ENCODE data around the gene CCDC88A. TPM values are rescaled to one million over a fixed set of nuclear protein-coding genes. Genes with fewer than 3 reads are reported as not detected.
A peak's percentile ranks its signal among the peaks of the same experiment; 100 is the strongest.
"Not testable (repeated sequence)": the region's sequence is repeated elsewhere in the genome, so short reads cannot be mapped to it uniquely, and the experiment has no call there.

The CCDC88A gene
- total RNA-seq, 1 donor from 2014 or later, result 54.9 TPM

DNA sequence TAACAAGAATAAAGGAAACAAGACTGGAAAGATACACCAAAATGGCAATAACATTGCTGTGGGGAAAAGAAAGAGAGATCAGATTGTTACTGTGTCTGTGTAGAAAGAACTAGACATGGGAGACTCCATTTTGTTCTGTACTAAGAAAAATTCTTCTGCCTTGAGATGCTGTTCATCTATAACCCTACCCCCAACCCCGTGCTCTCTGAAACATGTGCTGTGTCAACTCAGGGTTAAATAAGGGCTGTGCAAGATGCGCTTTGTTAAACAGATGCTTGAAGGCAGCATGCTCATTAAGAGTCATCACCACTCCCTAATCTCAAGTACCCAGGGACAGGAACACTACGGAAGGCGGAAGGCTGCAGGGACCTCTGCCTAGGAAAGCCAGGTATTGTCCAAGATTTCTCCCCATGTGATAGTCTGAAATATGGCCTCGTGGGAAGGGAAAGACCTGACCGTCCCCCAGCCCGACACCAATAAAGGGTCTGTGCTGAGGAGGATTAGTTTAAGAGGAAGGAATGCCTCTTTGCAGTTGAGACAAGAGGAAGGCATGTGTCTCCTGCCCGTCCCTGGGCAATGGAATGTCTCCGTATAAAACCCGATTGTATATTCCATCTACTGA lies 140.3 kb downstream of the CCDC88A start:
- H3K27ac Mint-ChIP-seq (ENCODE audit: unreplicated experiment); DNase-seq (ENCODE audit: extremely low spot score, unreplicated experiment); H3K9me3 Mint-ChIP-seq (ENCODE audit: unreplicated experiment); H3K4me3 Mint-ChIP-seq (ENCODE audit: unreplicated experiment); H3K36me3 Mint-ChIP-seq (ENCODE audit: unreplicated experiment): not testable (repeated sequence)
- Mint-ChIP-seq H3K4me1 (ENCODE audit: unreplicated experiment) (peaks cover 14% of the 10 kb centered on the region), H3K27me3 (ENCODE audit: unreplicated experiment) (peaks cover 19% of the 10 kb centered on the region)

DNA sequence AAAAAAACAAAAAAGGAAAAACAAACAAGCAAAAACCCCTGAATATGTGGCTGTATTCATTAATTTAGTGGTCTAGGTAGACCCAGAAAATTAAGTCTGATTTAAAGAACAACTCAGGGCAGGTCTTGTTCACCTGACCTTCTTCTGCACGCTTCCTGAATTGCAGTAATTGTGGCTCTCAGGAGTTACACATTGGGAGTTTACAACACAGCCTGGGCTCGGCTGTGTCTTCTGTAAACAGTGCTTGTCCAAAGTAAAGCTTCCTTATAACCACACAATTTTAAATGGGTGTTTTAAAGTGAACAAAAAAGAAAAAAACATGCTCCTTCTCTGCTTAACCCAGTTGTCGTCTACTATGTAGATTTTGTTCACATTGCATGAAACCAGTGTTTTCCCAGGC lies 142.3 kb downstream of the CCDC88A start:
- no peak for DNase-seq (ENCODE audit: extremely low spot score, unreplicated experiment)
- Mint-ChIP-seq H3K4me3 (ENCODE audit: unreplicated experiment) (no peak overlapping the region), H3K4me1 (ENCODE audit: unreplicated experiment) (peaks cover 7% of the 10 kb centered on the region), H3K27me3 (ENCODE audit: unreplicated experiment) (peaks cover 19% of the 10 kb centered on the region), H3K27ac (ENCODE audit: unreplicated experiment) (no peak overlapping the region), H3K9me3 (ENCODE audit: unreplicated experiment) (no peaks in the 10 kb centered on the region), H3K36me3 (ENCODE audit: unreplicated experiment) (no peaks in the 10 kb centered on the region)
- TF ChIP-seq, protein P1, sequence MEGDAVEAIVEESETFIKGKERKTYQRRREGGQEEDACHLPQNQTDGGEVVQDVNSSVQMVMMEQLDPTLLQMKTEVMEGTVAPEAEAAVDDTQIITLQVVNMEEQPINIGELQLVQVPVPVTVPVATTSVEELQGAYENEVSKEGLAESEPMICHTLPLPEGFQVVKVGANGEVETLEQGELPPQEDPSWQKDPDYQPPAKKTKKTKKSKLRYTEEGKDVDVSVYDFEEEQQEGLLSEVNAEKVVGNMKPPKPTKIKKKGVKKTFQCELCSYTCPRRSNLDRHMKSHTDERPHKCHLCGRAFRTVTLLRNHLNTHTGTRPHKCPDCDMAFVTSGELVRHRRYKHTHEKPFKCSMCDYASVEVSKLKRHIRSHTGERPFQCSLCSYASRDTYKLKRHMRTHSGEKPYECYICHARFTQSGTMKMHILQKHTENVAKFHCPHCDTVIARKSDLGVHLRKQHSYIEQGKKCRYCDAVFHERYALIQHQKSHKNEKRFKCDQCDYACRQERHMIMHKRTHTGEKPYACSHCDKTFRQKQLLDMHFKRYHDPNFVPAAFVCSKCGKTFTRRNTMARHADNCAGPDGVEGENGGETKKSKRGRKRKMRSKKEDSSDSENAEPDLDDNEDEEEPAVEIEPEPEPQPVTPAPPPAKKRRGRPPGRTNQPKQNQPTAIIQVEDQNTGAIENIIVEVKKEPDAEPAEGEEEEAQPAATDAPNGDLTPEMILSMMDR (IDR thresholded peaks at IDR 0.05), result no peak

DNA sequence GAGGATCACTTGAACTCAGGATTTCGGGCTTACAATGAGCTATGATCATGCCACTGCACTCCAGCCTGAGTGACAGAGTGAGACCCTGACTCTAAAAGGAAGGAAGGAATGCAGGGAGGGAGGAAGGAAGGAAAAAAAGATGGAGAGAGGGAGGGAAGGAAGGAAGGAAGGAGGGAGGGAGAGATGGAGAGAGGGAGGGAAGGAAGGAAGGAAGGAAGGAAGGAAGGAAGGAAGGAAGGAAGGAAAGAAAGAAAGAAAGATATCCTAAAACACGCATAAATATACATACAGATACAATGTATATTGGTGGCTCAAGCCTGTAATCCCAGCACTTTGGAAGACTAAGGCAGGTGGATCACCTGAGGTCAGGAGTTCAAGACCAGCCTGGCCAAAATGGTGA lies 145.3 kb downstream of the CCDC88A start:
- not testable (repeated sequence) for H3K4me1 Mint-ChIP-seq (ENCODE audit: unreplicated experiment); H3K27me3 Mint-ChIP-seq (ENCODE audit: unreplicated experiment); H3K36me3 Mint-ChIP-seq (ENCODE audit: unreplicated experiment); H3K4me3 Mint-ChIP-seq (ENCODE audit: unreplicated experiment); H3K9me3 Mint-ChIP-seq (ENCODE audit: unreplicated experiment); DNase-seq (ENCODE audit: extremely low spot score, unreplicated experiment); H3K27ac Mint-ChIP-seq (ENCODE audit: unreplicated experiment)

DNA sequence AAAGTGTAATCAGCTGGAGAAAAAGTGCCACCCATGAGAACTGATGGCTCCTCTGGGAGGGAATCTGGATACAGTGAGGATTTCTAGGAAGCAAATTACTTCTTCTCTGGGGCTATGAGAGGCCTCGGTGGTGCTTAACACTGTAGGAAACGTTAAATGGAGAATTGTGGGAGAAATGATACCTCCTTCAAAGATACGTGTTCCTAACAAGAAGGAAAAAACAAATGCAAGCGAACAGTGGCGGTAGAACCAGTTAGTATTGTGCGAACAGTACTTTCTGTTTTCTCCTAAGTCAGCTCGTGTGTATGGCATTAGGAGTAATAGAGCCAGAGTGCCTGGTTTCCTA lies 150.0 kb downstream of the CCDC88A start:
- no peaks in the 10 kb centered on the region for H3K9me3 Mint-ChIP-seq (ENCODE audit: unreplicated experiment)
- H3K27ac Mint-ChIP-seq (ENCODE audit: unreplicated experiment), result peak overlapping the region; percentile 97
- DNase-seq (ENCODE audit: extremely low spot score, unreplicated experiment), result no peak
- peaks cover 21% of the 10 kb centered on the region for H3K4me1 Mint-ChIP-seq (ENCODE audit: unreplicated experiment)
- no peaks in the 10 kb centered on the region for H3K27me3 Mint-ChIP-seq (ENCODE audit: unreplicated experiment)
- H3K4me3 Mint-ChIP-seq (ENCODE audit: unreplicated experiment), result peak overlapping the region; percentile 94
- TF ChIP-seq, protein P1 (IDR thresholded peaks at IDR 0.05), result no peak
- peaks cover 3% of the 10 kb centered on the region for H3K36me3 Mint-ChIP-seq (ENCODE audit: unreplicated experiment)

DNA sequence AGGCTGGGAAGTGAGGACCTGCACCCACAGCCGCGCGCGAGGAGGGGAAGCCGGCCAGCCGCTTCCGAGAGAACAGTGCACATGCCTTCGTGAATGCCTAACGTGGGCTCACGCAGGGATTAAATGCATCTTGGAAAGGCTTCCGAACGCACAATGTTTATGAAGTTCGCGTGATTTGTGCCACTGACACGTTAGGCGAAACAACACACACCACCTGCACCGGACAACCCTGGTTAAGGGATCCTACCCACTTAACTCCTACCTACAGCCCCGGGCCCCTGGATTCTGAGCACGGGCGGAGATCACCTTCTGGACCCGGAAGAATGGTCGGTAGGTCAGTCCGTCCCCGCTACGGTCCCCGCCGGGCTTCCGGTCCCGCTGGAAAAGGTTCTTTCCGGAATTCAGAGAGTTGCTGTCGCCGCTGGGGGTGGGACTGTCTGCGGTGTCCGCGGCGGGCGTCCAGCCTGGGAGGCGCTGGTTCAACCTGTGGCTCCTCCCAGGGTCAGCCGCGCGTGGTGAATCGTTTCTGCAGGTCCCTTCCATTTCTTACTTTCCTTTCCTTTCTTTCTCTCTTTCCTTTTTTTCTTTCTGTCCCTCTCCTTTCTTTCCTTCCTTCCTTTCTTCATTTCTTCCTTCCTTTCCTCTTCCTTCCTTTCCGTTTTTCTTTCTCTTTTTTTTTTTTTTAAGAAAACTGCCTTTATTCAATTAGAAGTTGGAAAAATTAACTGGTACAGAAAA lies 150.6 kb downstream of the CCDC88A start, which contains the start of gene MTIF2:
Gene MTIF2, minus strand, starts transcription at position 325 of the 738 bp plus-strand sequence. CDS start 5,373 bp downstream, outside the sequence.
- Mint-ChIP-seq H3K9me3 (ENCODE audit: unreplicated experiment) (no peaks in the 10 kb centered on the region), H3K36me3 (ENCODE audit: unreplicated experiment) (peaks cover 6% of the 10 kb centered on the region)

More for the DNA sequence above, 150.6 kb downstream of the CCDC88A start, which contains the start of gene MTIF2:
- TF ChIP-seq, protein P1 (IDR thresholded peaks at IDR 0.05), result peak; percentile 12
- Mint-ChIP-seq H3K27ac (ENCODE audit: unreplicated experiment) (peak within 1 kb of the TSS; percentile 97), H3K4me1 (ENCODE audit: unreplicated experiment) (peaks cover 21% of the 10 kb centered on the region), H3K4me3 (ENCODE audit: unreplicated experiment) (peak within 1 kb of the TSS; percentile 94), H3K27me3 (ENCODE audit: unreplicated experiment) (no peaks in the 10 kb centered on the region)
- DNase-seq (ENCODE audit: extremely low spot score, unreplicated experiment), result peak; percentile 97

All from osteocyte (in vitro differentiated cells).